OCI-M2 (cell line): ENCODE data around the gene TAF11L6.
"Not testable (repeated sequence)": the region's sequence is repeated elsewhere in the genome, so short reads cannot be mapped to it uniquely, and the experiment has no call there.

Experiments used
- DNase-seq: peaks from one replicate; lab custom pipeline; 2025; ENCODE audit not compliant: unreplicated experiment; lab: John Stamatoyannopoulos, UW

The TAF11L6 gene

DNA sequence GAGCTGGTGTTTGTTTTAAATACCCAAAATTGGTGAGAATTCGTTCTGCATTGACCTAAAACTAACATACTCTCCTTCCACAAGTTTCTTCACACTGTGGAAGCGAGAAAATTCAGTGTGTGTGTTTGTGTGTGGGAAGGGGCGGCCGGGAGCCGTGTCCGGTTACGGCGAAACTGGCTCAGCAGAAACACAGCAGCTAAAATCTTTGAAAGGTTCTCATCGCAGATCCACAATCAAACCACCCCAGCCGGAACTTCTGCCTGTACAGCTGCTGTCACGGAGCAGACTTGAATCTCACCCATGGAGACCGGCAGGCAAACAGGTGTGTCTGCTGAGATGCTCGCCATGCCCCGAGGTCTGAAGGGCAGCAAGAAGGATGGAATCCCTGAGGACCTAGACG, at the start of gene TAF11L6:
Gene TAF11L6 (plus strand): TSS at position 301 of the 400 bp plus-strand sequence.
- DNase-seq, result not testable (repeated sequence)

DNA sequence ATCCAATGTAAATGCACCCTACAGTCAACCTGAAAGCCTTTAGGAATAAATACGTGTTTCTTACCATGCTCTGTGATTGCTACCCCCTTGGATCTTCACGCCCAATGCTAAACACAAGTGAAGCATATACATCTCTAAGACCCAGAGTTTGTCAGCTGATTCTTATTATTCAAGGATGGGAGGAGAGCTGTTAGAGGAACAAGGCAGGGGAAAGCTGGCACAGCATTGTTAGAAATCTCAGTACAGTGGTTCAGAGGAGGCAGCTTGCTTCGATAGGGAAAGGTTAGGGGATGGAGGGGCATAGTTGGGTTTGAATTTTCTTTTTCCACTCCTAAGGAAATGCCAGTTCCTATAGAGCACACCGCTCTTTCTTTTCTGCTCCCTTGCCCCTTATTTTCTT, 47.1 kb upstream of the TAF11L6 start:
- no peak for DNase-seq

DNA sequence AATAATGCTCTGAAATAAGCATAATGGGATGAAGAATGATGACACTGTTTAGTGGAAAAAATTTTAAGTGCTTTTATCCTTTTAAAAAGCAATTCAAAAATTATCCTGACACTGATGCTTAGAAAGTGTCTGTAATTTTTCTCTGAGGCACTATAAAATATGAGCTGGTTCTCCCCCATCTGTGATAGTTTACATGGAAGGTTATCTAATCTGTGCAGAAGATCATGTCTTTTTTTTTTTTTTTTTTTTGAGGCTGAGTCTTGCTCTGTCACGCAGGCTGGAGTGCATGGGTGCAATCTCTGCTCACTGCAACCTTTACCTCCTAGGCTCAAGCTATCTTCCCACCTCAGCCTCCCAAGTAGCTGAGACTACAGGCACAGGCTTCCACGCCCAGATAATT, 45.7 kb upstream of the TAF11L6 start:
- DNase-seq, result no peak

DNA sequence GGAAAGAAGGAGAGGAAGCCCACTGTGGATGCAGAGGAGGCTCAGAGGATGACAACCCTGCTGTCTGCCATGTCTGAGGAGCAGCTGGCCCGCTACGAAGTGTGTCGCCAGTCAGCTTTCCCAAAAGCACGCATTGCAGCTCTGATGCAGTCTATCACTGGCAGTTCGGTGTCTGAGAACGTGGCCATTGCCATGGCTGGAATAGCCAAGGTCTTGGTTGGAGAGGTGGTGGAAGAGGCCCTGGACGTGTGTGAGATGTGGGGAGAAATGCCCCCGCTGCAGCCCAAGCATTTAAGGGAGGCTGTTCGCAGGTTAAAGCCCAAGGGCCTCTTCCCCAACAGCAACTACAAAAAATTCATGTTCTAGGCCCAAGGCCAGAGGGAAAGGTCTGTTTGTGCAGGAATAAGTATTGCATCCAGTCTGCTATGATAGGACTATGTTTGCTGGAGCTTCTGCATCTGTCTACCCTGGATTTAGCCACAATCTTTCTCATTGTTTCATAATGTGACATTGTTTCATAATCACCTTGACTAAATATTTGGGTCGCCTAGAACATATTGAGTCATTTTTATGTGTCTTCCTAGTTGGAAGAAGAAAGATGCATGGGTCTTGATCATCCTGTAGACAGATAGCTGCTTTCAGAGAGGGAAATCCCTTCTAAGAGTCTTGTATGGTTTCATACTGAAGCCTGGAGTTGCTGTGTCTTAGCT, 41.9 kb upstream of the TAF11L6 start:
- not testable (repeated sequence) for DNase-seq

DNA sequence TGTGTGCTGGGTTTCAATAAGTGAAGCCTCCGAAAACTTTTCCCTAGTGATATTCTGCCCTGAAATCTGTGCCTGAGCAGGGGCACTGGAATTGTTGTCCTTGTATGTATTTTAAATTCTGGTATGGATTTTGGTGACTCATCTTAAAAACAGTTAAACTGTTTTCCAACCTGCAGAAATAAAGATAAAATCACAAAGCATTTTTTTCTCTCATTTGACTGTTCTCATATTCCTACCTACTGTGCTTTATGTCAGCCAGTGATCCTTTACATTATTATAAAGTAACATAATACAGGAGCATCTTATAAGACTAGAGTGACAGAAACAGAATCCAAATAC, 41.3 kb upstream of the TAF11L6 start:
- no peak for DNase-seq

DNA sequence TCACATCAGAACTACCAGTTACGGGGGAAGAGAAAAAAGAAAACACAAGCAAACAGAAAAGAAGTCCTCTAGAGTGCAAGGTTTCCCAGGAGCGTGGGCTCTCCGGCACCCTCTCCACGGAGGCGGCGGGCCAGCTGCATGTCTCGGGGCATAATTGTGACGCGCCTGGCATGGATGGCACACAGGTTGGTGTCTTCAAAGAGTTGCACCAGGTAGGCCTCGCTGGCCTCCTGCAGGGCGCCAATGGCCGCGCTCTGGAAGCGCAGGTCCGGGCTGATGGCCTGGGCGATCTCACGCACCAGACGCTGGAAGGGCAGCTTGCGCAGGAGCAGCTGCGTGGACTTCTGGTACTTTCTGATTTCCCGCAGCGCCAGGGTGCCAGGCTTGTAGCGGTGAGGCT, 37.2 kb upstream of the TAF11L6 start:
- DNase-seq, result not testable (repeated sequence)

DNA sequence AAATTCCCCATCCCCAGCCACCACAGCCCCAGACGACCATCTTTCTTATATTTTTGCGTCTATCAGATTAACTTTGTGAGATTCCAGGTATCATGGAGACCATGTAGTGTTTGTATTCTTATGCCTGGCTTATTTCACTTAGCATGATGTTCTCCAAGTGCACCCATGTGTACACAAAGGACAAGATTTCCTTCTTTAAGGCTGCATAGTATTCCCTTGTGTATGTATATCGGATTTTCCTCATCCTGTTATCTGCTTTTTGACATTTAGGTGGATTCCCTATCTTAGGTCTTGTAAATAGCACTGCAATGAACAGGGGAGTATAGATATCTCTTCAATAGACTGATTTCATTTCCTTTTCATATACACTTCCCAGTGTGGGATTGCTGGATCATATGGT, 35.7 kb upstream of the TAF11L6 start:
- no peak for DNase-seq

DNA sequence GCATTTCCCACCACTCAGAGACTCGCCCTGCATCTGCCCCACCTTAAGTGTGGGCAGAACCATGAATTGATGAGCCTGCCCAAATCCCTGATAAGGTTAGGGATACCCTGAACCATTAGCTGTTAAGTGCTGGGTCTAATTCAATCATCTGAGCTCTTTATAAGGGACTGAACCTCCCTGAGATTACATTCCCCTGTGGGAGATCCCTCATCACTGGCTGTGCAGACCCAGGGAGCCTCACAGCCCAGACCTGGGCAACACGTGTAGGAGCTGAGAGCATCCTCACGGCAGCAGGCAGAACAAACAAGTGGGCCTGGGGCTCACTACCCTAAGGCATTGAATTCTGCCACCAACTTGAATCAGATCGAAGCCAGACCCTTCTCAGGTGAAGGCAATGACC, 31.0 kb upstream of the TAF11L6 start:
- no peak for DNase-seq

DNA sequence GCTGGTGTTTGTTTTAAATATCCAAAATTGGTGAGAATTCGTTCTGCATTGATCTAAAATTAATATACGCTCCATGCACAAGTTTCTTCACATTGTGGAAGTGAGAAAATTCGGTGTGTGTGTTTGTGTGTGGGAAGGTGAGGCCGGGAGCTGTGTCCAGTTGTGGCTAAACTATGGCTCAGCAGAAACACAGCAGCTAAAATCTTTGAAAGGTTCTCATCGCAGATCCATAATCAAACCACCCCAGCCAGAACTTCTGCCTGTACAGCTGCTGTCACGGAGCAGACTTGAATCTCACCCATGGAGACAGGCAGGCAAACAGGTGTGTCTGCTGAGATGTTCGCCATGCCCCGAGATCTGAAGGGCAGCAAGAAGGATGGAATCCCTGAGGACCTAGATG, 30.5 kb upstream of the TAF11L6 start, which contains the start of gene TAF11L2:
Gene TAF11L2 (plus strand): TSS at position 301 of the 400 bp plus-strand sequence.
- DNase-seq, result not testable (repeated sequence)

DNA sequence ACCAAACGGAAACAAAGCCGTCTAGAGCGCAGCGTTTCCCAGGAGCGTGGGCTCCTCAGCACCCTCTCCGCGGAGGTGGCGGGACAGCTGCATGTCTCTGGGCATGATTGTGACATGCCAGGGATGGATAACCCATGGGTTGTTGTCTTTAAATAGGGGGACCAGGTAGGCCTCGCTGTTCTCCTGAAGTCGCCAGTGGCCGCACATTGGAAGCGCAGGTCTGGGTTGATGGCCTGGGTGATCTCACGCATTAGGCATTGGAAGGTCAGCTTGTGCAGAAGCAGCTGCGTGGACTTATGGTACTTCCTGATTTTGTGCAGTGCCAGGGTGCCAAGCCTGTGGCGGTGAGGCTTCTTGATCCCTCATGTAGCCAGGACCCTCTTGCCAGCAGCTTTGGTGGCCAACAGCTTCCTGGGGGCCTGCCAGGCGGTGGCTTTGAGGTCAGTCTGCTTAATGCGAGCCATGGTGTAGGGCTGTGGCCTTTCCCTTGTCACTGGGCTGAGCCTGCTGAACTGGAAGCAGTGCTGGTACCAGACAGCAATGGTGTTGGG, 16.6 kb upstream of the TAF11L6 start:
- no peak for DNase-seq

DNA sequence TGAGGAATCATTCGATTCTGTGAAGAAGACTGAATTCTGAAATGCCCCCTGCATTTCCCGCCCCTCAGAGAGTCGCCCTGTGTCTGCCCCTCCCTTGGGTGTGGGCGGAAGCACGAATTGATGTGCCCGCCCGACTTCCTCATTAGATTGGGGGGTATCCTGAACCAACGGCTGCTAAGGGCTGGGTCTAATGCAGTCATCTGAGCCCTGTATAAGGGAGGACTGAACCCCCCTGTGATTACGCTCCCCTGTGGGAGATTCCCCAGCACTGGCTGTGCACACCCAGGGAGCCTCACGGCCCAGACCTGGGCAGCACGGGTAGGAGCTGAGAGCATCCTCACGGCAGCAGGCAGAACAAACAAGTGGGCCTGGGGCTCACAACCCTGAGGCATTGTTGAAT, 10.9 kb upstream of the TAF11L6 start:
- not testable (repeated sequence) for DNase-seq

DNA sequence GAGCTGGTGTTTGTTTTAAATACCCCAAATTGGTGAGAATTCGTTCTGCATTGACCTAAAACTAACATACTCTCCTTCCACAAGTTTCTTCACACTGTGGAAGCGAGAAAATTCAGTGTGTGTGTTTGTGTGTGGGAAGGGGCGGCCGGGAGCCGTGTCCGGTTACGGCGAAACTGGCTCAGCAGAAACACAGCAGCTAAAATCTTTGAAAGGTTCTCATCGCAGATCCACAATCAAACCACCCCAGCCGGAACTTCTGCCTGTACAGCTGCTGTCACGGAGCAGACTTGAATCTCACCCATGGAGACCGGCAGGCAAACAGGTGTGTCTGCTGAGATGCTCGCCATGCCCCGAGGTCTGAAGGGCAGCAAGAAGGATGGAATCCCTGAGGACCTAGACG, 10.4 kb upstream of the TAF11L6 start, which contains the start of gene TAF11L3:
Gene TAF11L3 (plus strand): TSS at position 301 of the 400 bp plus-strand sequence.
- DNase-seq, result not testable (repeated sequence)

DNA sequence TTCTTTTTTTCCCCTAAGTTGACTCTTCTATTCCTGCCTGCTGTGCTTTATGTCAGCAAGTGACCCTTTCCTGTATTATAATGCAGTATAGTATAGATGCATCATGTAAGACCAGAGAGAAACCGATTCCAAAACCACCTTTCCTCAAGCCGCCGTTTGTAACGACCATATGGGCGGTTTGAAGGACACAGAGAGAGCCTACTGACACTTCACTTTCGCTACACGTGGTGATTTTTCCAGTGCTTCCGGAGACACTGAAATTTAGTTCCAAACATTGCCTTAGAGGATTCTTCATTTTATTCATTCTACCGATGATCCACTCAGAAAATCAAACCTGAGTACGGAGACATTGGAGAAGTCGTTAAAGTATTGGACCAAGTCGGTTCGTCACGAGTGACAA, 9.0 kb upstream of the TAF11L6 start:
- not testable (repeated sequence) for DNase-seq

DNA sequence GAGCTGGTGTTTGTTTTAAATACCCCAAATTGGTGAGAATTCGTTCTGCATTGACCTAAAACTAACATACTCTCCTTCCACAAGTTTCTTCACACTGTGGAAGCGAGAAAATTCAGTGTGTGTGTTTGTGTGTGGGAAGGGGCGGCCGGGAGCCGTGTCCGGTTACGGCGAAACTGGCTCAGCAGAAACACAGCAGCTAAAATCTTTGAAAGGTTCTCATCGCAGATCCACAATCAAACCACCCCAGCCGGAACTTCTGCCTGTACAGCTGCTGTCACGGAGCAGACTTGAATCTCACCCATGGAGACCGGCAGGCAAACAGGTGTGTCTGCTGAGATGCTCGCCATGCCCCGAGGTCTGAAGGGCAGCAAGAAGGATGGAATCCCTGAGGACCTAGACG, 7.0 kb upstream of the TAF11L6 start, which contains the start of gene TAF11L4:
Gene TAF11L4 (plus strand): TSS at position 301 of the 400 bp plus-strand sequence.
- not testable (repeated sequence) for DNase-seq

DNA sequence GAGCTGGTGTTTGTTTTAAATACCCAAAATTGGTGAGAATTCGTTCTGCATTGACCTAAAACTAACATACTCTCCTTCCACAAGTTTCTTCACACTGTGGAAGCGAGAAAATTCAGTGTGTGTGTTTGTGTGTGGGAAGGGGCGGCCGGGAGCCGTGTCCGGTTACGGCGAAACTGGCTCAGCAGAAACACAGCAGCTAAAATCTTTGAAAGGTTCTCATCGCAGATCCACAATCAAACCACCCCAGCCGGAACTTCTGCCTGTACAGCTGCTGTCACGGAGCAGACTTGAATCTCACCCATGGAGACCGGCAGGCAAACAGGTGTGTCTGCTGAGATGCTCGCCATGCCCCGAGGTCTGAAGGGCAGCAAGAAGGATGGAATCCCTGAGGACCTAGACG, 3.5 kb upstream of the TAF11L6 start, which contains the start of gene TAF11L5:
Gene TAF11L5 (plus strand): TSS at position 301 of the 400 bp plus-strand sequence.
- DNase-seq, result not testable (repeated sequence)

DNA sequence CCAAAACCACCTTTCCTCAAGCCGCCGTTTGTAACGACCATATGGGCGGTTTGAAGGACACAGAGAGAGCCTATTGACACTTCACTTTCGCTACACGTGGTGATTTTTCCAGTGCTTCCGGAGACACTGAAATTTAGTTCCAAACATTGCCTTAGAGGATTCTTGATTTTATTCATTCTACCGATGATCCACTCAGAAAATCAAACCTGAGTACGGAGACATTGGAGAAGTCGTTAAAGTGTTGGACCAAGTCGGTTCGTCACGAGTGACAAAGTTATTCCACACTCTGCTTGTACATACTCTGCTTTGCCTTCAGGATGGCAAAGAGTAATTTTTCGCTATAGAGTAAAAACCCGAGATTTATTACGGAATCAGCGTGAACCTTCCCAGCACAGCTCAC, 2.0 kb upstream of the TAF11L6 start:
- DNase-seq, result not testable (repeated sequence)
